Thyroid gland (tissue), 4 donors: ENCODE results near the gene ZBTB42.

Experiments
- CTCF ChIP-seq, 6 experiments: fragments of 200-600 bp in 3 of 6; fragments of 450-650 bp in 3 of 6; sonication (generic) in 3 of 6; IDR thresholded peaks; one replicate each; pipeline ENCODE4 v1.5.1; 2016 to 2019; ENCODE audit warnings: antibody characterized with exemption in 6 of 6, mild to moderate bottlenecking in 2 of 6, inconsistent platforms in 1 of 6, moderate library complexity in 1 of 6
- POLR2A ChIP-seq, 2 donors: fragments of 450-650 bp; IDR thresholded peaks; one replicate each; pipeline ENCODE4 v1.6.1; 2017; ENCODE audit warnings: antibody characterized with exemption in 2 of 2, mild to moderate bottlenecking in 2 of 2, moderate library complexity in 1 of 2

- TF ChIP-seq POLR2A (IDR thresholded peaks at IDR 0.05), result no peak
- no peak for TF ChIP-seq CTCF (IDR thresholded peaks at IDR 0.05)
Observed at GRCh38 chr14:104767634-104767918, 33.3 kb upstream of the ZBTB42 start.
